Peyer's patch (tissue), 4 donors: ENCODE results near the gene DPH2.

ENCODE experiments used
- POLR2A ChIP-seq, 2 donors: fragments of 450-650 bp; IDR thresholded peaks; one replicate each; pipeline ENCODE4 v1.5.1; 2017; ENCODE audit warnings: antibody characterized with exemption in 2 of 2, mild to moderate bottlenecking in 2 of 2, moderate library complexity in 2 of 2
- TF ChIP-seq, protein P1 (sequence below), 6 experiments: fragments of 450-650 bp in 4 of 6; fragments of 200-600 bp in 2 of 6; sonication (generic) in 1 of 6; IDR thresholded peaks; one replicate each; pipeline ENCODE4 v1.5.1; 2017 to 2019; ENCODE audit warnings: antibody characterized with exemption in 6 of 6, mild to moderate bottlenecking in 3 of 6, moderate library complexity in 1 of 6

DNA sequence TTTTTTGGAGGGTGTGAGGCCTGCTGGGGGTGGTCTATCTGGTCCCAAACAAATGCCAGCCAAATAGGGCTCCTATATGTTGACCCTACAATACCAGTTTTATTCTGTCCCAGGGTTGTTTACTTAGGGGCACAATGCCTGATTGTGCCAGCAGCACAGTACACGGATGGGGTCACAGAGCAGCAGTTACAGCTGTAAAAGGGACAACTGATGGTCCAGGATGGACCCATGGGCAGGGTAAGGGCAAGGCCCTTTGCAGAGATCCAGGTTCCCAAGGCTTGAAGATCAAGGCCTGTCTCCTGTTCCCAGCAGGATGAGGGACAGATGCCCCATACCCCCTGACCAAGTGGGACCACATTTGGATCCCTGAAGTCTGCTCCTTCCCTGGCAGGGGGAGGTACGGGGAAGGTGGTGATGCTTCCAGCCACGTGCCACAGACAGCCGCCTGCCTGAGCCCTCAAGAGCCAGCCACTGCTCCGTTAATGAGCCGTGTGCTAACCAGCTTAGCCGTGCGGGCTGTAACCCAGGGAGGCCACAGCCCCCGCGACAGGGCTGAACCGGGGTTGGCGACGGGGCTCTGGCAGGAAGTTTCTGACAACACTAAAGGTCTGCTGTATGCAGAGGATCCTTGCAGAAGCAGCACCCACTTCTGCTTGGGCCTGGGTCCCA, 43.3 kb downstream of the DPH2 start:
- TF ChIP-seq, protein P1, sequence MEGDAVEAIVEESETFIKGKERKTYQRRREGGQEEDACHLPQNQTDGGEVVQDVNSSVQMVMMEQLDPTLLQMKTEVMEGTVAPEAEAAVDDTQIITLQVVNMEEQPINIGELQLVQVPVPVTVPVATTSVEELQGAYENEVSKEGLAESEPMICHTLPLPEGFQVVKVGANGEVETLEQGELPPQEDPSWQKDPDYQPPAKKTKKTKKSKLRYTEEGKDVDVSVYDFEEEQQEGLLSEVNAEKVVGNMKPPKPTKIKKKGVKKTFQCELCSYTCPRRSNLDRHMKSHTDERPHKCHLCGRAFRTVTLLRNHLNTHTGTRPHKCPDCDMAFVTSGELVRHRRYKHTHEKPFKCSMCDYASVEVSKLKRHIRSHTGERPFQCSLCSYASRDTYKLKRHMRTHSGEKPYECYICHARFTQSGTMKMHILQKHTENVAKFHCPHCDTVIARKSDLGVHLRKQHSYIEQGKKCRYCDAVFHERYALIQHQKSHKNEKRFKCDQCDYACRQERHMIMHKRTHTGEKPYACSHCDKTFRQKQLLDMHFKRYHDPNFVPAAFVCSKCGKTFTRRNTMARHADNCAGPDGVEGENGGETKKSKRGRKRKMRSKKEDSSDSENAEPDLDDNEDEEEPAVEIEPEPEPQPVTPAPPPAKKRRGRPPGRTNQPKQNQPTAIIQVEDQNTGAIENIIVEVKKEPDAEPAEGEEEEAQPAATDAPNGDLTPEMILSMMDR (IDR thresholded peaks at IDR 0.05), result no peak
- no peak for TF ChIP-seq POLR2A (IDR thresholded peaks at IDR 0.05)
